GM18861 (cell line): ENCODE results near the gene C3.
"Not testable (repeated sequence)": the region's sequence is repeated elsewhere in the genome, so short reads cannot be mapped to it uniquely, and the experiment has no call there.

Source experiments
- ATAC-seq: cut with Tn5 transposase; IDR thresholded peaks from one replicate; pipeline ENCODE4 v1.9.1; 2021; ENCODE audit not compliant: unreplicated experiment

C3 gene

GRCh38 chr19:6667114-6667627, 53.3 kb downstream of the C3 start:
- ATAC-seq, result no peak

DNA sequence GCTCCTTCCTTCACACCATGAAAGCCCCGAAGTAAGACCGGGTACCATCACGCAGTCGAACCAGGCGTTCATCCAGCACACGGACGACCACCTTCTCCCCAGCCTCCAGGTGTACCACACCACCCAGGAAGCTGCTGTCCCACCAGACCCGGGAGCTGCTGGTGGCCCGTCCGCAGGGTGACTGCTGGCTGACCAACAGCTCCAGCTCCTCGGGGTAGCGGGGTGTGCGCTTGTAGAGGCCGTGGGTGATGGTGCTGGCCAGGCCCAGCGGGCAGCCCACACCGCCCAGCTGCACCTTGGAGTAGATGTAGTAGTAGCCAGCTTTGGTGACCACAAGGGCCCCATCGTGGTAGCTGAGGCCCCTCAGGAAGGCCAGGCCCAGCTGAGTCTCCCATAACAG, 55.5 kb downstream of the C3 start:
- no peak for ATAC-seq

DNA sequence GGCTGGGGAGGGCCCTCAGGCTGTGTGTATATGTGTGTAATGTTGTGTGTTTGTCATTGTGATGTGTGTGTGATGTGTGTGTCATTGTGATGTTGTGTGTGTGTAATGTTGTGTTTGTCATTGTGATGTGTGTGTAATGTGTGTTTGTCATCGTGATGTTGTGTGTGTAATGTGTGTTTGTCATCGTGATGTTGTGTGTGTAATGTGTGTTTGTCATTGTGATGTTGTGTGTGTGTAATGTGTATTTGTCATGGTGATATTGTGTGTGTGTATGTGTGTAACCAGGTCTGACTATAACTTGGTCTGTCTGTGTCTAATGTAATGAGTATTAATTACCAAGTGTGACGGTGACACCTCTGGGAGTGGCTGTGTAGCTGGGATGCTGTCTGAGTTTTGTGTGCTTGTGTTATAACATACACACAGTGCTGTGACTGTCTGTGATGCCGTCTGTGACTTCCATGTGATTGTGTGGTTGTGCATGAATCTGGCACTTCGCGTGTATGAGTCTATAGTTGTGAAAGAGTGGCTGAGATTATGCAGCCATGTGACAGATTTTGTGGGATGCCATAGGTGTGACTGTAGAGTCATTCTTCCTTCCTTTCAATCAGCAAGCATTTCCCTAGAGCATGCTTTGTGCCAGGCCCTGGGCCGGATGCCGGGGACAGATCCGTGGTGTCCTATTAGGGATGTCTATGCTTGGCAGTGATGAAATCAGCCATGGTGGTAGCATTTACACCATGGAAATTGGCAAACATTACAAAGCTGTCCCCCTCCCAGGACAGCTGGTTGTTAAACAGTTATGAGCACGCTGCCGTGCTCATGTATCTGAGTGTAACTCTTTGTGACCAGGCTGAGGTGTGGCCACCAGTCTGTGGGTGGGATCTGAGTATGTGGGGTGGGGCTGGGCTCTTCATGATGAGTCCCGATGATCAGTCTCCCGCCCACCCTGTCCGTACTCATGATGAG, 56.9 kb downstream of the C3 start:
- no peak for ATAC-seq

DNA sequence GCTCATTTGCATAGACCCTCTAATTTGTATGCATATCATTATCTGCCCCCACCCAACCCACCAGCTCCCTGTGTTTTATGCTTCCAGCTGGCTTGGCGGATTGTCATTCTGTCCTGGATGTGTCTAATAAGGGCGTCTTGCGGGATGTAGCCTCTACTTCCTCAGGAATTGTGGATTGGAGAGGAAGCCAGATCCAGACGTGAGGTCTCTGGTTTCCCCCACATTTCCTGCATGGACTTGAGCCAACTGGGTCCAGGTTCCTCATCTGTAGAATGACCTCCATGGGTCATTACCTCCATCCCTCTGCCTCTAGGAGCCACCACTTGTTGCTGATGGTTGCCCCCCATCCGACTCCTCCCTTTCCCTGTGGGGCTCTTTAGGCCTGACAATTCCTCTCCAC, 57.7 kb downstream of the C3 start:
- no peak for ATAC-seq

- peak; percentile 55 for ATAC-seq
Measured at GRCh38 chr19:6661509-6662244, 58.8 kb downstream of the C3 start.

GRCh38 chr19:6660930-6661329, 59.5 kb downstream of the C3 start:
- ATAC-seq, result no peak

- not testable (repeated sequence) for ATAC-seq
Measured at GRCh38 chr19:6656390-6656789, 64.1 kb downstream of the C3 start.

DNA sequence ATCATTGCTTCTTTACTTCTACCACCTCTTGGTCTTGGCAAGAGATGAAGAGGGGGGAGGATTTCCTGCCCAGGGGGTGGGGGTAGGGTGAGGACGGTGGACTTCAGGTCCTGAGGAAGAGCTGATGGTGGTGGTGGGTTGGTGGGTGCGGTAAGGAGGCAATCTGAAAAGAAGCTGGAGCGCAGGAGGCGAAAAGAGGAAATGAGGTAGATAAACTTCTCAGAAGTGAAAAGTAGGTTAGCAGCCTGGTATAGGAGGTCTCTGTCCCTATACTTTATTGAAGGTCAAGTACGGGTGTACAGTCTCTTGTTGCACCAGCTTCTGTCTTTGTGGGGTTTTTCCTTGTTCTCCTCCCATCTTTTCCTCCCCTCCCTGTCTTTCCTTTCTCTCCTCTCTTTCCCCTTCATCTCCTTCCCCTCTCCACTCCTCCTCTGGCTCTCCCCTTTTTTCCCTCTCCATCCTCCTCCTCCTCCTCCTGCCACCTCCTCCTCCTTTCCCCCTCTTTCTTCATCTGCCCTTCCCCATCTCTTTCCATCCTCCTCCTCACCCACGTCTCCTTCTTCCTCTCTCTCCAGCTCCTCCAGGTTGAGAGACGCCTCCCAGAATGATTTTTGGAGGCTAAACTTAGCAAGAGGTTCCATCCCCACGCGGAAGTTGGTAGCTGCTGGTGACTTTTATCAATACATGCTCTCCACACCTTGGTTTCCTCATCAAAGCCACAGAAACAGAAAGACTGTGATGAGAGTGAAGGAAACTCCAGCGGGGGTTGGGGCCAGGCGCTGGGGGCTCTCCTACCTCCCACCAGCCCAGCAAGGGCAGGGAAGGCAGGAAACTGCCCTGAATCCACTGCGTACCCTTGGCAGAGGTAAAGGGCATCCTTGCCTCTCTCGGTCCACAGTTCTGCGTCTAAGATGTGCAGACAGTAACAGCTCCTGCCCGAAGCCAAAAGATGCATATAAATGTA, 65.8 kb downstream of the C3 start:
- ATAC-seq, result no peak

DNA sequence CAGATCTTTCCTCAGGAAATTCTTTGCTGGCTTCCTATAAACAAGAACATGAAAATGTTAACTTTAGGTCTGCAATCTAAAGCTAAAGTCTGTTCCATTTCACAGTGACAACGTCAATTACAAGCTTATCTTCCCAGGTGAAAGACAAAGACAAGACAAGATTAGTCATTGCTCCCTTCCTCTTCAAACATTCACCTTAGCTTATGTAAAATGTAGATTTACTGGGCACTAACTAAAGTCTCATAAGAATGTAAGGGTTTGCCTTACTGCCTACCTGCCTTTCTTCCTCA, 67.7 kb downstream of the C3 start:
- no peak for ATAC-seq

DNA sequence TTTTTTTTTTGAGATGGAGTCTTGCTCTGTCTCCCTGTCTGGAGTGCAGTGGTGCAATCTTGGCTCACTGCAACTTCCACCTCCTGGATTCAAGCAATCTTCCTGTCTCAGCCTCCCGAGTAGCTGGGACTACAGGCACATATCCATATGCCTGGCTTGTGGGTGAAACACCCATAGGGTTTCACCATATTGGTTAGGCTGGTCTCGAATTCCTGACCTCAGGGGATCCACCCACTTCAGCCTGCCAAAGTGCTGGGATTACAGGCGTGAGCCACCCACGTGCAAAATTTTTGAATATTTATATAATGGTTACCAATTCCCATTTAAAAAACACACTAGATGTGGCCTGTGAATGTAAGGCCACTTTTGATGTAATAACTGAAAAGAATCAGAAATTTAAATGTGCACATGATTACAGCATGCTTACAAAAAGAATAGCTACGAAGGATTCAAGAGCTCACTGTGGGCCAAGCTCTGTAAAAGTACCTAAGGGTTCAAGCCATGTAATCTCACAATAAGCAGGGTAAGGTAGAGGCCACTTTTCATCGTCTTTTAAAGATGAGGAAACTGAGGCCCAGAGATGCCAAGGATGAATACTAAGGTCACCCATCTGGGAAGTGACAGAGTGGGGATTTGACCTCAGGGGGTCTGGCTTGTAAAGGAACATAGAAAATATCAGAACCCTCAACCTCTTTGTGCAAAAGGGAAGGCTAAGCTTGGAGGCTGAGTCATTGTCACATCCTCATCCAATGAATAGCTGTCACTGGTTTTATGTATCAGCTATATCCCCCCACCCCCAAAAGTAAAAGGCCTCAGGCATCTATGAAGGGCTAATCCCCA, 68.3 kb downstream of the C3 start:
- ATAC-seq, result no peak

DNA sequence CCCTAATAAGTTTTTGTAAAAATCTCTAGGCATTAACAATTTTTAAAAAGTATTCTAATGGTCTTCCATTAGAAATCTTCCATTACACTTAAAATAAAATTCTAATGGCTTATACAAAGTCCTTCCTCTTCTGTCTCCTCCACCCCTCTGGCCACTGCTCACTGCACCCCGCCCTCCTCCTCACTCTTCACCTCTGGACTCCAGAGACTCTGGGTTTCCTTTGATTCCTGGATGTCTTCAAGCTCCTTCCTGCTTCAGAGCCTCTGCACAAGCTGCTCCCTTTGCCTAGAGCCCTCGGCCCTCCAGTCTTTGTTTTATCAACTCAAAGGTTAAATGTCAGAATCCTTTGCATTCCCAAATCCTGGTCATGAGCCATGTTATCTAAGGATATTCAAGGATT, 71.3 kb downstream of the C3 start:
- ATAC-seq, result no peak

DNA sequence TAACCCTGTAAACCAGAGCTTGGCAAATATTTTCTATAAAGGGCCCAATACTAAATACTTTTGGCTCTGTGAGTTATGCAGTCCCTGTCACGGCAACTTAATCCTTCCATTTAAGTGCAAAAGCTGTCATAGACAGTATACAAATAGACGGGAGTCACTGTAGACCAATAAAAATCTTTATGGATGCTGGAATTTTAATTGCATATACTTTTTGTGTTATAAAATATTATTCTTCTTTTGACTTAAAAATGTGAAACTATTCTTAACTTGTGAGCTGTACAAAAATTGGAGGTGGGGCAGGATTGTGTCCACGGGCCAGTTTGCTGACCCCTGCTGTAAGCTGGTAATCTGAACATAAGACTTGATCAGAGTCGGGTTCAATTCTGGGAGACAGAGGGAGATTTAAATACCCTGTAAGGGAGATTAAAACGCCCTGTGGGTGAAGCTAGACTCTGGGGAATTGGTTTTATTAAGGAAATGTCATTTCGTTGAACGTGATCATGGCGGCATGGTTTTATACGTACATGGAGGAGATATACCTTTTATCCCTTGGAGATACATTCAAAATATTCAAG, 72.2 kb downstream of the C3 start:
- ATAC-seq, result no peak

GRCh38 chr19:6644796-6645195, 75.7 kb downstream of the C3 start:
- no peak for ATAC-seq

- not testable (repeated sequence) for ATAC-seq
Measured at GRCh38 chr19:6640333-6640732, 80.1 kb downstream of the C3 start.

- no peak for ATAC-seq
Measured at GRCh38 chr19:6639439-6639838, 81.0 kb downstream of the C3 start.

- ATAC-seq, result not testable (repeated sequence)
Measured at GRCh38 chr19:6633456-6633813, 87.0 kb downstream of the C3 start.

DNA sequence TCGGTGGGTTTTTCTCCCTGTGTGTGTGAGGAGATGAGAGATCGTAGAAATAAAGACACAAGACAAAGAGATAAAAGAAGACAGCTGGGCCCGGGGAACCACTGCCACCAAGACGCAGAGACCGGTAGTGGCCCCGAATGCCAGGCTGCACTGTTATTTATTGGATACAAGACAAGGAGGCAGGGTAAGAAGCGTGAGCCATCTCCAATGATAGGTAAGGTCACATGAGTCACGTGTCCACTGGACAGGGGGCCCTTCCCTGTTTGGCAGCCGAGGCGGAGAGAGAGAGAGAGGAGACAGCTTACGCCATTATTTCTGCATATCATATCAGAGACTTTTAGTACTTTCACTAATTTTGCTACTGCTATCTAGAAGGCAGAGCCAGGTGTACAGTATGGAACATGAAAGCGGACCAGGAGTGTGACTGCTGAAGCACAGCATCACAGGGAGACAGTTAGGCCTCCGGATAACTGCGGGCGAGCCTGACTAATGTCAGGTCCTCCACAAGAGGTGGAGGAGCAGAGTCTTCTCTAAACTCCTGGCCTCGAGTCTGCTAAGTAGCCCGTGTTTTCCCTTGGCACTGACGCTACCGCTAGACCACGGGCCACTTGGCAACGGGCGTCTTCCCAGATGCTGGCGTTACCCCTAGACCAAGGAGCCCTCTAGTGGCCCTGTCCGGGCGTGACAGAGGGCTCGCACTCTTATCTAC, 87.5 kb downstream of the C3 start:
- ATAC-seq, result not testable (repeated sequence)

- no peak for ATAC-seq
Measured at GRCh38 chr19:6632002-6632621, 88.3 kb downstream of the C3 start.
